SK-N-SH treated with all-trans-retinoic acid at 6 μM for 48 hours (cell line): ENCODE measurements around the gene KCTD18.

Experiments
- ATAC-seq: fragments of 200-7000 bp; cut with Tn5 transposase; 3 replicates; pipeline ENCODE4 v1.9.1; 2020; ENCODE audit warnings: mild to moderate bottlenecking, moderate library complexity
- ARNTL ChIP-seq: fragments of 450-650 bp; formaldehyde crosslinking; IDR thresholded peaks from 2 replicates; pipeline ENCODE4 v1.5.0; 2020; ENCODE audit warnings: low read depth, mild to moderate bottlenecking, moderate library complexity, borderline replicate concordance
- BACH2 ChIP-seq: fragments of 250-450 bp; sonication (Bioruptor Pico); IDR thresholded peaks from 2 replicates; pipeline ENCODE4 v1.9.0; 2021; ENCODE audit warnings: mild to moderate bottlenecking, borderline replicate concordance
- CSDC2 ChIP-seq: fragments of 250-450 bp; sonication (Bioruptor Pico); IDR thresholded peaks from 2 replicates; pipeline ENCODE4 v1.5.0; 2020; ENCODE audit warnings: mild to moderate bottlenecking, moderate library complexity
- ESRRG ChIP-seq: fragments of 250-450 bp; sonication (Bioruptor Pico); IDR thresholded peaks from 2 replicates; pipeline ENCODE4 v1.6.1; 2021; ENCODE audit warnings: mild to moderate bottlenecking
- GLIS3 ChIP-seq: fragments of 250-450 bp; sonication (Bioruptor Pico); IDR thresholded peaks from 2 replicates; pipeline ENCODE4 v1.5.0; 2020; ENCODE audit warnings: mild to moderate bottlenecking, moderate library complexity
- ISL1 ChIP-seq: fragments of 250-450 bp; sonication (Bioruptor Pico); IDR thresholded peaks from 2 replicates; pipeline ENCODE4 v2.1.2; 2022; ENCODE audit warnings: mild to moderate bottlenecking, moderate library complexity
- OSR1 ChIP-seq: fragments of 250-450 bp; sonication (Bioruptor Pico); IDR thresholded peaks from 2 replicates; pipeline ENCODE4 v1.8.0; 2022; ENCODE audit warnings: moderate library complexity, mild to moderate bottlenecking, inconsistent platforms
- POU6F1 ChIP-seq: fragments of 250-450 bp; sonication (Bioruptor Pico); IDR thresholded peaks from 2 replicates; pipeline ENCODE4 v1.8.0; 2021; ENCODE audit warnings: low read depth, mild to moderate bottlenecking, moderate library complexity, borderline replicate concordance
- PPARA ChIP-seq: fragments of 250-450 bp; sonication (Bioruptor Pico); IDR thresholded peaks from 2 replicates; pipeline ENCODE4 v1.5.0; 2020; ENCODE audit warnings: mild to moderate bottlenecking, borderline replicate concordance
- RARB ChIP-seq: fragments of 250-450 bp; sonication (Bioruptor Pico); IDR thresholded peaks from 2 replicates; pipeline ENCODE4 v1.8.0; 2021; ENCODE audit warnings: mild to moderate bottlenecking, moderate library complexity
- SNAI2 ChIP-seq: fragments of 250-450 bp; sonication (Bioruptor Pico); IDR thresholded peaks from 2 replicates; pipeline ENCODE4 v1.5.0; 2020; ENCODE audit warnings: mild to moderate bottlenecking, moderate library complexity
- TCF4 ChIP-seq: fragments of 250-450 bp; sonication (Bioruptor Pico); IDR thresholded peaks from 2 replicates; pipeline ENCODE4 v1.8.0; 2021; ENCODE audit warnings: mild to moderate bottlenecking, moderate library complexity, borderline replicate concordance
- TOX ChIP-seq: fragments of 250-450 bp; sonication (Bioruptor Pico); IDR thresholded peaks from 2 replicates; pipeline ENCODE4 v1.8.0; 2021; ENCODE audit warnings: mild to moderate bottlenecking, moderate library complexity, borderline replicate concordance
- ZC3H10 ChIP-seq: fragments of 250-450 bp; sonication (Bioruptor Pico); IDR thresholded peaks from 2 replicates; pipeline ENCODE4 v1.5.1; 2021; ENCODE audit warnings: mild to moderate bottlenecking, moderate library complexity
- ZFP3 ChIP-seq: fragments of 250-450 bp; sonication (Bioruptor Pico); IDR thresholded peaks from 2 replicates; pipeline ENCODE4 v1.5.0; 2020; ENCODE audit warnings: mild to moderate bottlenecking, moderate library complexity
- ZFP30 ChIP-seq: fragments of 450-650 bp; formaldehyde crosslinking; IDR thresholded peaks from 2 replicates; pipeline ENCODE4 v1.5.0; 2022; ENCODE audit warnings: mild to moderate bottlenecking, moderate library complexity
- ZNF70 ChIP-seq: fragments of 450-650 bp; formaldehyde crosslinking; IDR thresholded peaks from 2 replicates; pipeline ENCODE4 v1.5.0; 2020; ENCODE audit warnings: mild to moderate bottlenecking, moderate library complexity
- ZNF8 ChIP-seq: fragments of 450-650 bp; formaldehyde crosslinking; IDR thresholded peaks from 2 replicates; pipeline ENCODE4 v1.5.0; 2020; ENCODE audit warnings: mild to moderate bottlenecking, moderate library complexity
- TF ChIP-seq, protein P1 (sequence below): fragments of 250-450 bp; sonication (Bioruptor Pico); IDR thresholded peaks from 2 replicates; pipeline ENCODE4 v1.5.1; 2020; ENCODE audit warnings: low read depth, mild to moderate bottlenecking, moderate library complexity
- TF ChIP-seq, protein P2 (sequence below): fragments of 250-450 bp; sonication (Bioruptor Pico); IDR thresholded peaks from 2 replicates; pipeline ENCODE4 v1.5.0; 2020; ENCODE audit warnings: mild to moderate bottlenecking, moderate library complexity
- TF ChIP-seq, protein P3 (sequence below): fragments of 250-450 bp; sonication (Bioruptor Pico); IDR thresholded peaks from 2 replicates; pipeline ENCODE4 v1.5.1; 2021; ENCODE audit warnings: mild to moderate bottlenecking, moderate library complexity

Gene KCTD18

GRCh38 chr2:200470230-200470629 is 39.6 kb downstream of the KCTD18 start:
- no peak for ATAC-seq
- TF ChIP-seq OSR1 (no peak), CSDC2 (CRISPR knock-in tag) (no peak), PPARA (CRISPR knock-in tag) (no peak), RARB (CRISPR knock-in tag) (no peak), POU6F1 (CRISPR knock-in tag) (no peak), GLIS3 (CRISPR knock-in tag) (no peak), ZFP3 (CRISPR knock-in tag) (no peak), ZC3H10 (CRISPR knock-in tag) (no peak), BACH2 (CRISPR knock-in tag) (no peak), ISL1 (CRISPR knock-in tag) (no peak), ZFP30 (CRISPR knock-in tag) (no peak), TCF4 (CRISPR knock-in tag) (no peak), ZNF70 (CRISPR knock-in tag) (no peak), ZNF8 (no peak), ESRRG (CRISPR knock-in tag) (no peak)
- TF ChIP-seq, protein P1, sequence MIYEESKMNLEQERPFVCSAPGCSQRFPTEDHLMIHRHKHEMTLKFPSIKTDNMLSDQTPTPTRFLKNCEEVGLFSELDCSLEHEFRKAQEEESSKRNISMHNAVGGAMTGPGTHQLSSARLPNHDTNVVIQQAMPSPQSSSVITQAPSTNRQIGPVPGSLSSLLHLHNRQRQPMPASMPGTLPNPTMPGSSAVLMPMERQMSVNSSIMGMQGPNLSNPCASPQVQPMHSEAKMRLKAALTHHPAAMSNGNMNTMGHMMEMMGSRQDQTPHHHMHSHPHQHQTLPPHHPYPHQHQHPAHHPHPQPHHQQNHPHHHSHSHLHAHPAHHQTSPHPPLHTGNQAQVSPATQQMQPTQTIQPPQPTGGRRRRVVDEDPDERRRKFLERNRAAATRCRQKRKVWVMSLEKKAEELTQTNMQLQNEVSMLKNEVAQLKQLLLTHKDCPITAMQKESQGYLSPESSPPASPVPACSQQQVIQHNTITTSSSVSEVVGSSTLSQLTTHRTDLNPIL: no peak
- TF ChIP-seq, protein P2, sequence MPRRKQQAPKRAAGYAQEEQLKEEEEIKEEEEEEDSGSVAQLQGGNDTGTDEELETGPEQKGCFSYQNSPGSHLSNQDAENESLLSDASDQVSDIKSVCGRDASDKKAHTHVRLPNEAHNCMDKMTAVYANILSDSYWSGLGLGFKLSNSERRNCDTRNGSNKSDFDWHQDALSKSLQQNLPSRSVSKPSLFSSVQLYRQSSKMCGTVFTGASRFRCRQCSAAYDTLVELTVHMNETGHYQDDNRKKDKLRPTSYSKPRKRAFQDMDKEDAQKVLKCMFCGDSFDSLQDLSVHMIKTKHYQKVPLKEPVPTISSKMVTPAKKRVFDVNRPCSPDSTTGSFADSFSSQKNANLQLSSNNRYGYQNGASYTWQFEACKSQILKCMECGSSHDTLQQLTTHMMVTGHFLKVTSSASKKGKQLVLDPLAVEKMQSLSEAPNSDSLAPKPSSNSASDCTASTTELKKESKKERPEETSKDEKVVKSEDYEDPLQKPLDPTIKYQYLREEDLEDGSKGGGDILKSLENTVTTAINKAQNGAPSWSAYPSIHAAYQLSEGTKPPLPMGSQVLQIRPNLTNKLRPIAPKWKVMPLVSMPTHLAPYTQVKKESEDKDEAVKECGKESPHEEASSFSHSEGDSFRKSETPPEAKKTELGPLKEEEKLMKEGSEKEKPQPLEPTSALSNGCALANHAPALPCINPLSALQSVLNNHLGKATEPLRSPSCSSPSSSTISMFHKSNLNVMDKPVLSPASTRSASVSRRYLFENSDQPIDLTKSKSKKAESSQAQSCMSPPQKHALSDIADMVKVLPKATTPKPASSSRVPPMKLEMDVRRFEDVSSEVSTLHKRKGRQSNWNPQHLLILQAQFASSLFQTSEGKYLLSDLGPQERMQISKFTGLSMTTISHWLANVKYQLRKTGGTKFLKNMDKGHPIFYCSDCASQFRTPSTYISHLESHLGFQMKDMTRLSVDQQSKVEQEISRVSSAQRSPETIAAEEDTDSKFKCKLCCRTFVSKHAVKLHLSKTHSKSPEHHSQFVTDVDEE (CRISPR knock-in tag): no peak
- TF ChIP-seq, protein P3, sequence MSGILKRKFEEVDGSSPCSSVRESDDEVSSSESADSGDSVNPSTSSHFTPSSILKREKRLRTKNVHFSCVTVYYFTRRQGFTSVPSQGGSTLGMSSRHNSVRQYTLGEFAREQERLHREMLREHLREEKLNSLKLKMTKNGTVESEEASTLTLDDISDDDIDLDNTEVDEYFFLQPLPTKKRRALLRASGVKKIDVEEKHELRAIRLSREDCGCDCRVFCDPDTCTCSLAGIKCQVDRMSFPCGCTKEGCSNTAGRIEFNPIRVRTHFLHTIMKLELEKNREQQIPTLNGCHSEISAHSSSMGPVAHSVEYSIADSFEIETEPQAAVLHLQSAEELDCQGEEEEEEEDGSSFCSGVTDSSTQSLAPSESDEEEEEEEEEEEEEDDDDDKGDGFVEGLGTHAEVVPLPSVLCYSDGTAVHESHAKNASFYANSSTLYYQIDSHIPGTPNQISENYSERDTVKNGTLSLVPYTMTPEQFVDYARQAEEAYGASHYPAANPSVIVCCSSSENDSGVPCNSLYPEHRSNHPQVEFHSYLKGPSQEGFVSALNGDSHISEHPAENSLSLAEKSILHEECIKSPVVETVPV (CRISPR knock-in tag): no peak

DNA sequence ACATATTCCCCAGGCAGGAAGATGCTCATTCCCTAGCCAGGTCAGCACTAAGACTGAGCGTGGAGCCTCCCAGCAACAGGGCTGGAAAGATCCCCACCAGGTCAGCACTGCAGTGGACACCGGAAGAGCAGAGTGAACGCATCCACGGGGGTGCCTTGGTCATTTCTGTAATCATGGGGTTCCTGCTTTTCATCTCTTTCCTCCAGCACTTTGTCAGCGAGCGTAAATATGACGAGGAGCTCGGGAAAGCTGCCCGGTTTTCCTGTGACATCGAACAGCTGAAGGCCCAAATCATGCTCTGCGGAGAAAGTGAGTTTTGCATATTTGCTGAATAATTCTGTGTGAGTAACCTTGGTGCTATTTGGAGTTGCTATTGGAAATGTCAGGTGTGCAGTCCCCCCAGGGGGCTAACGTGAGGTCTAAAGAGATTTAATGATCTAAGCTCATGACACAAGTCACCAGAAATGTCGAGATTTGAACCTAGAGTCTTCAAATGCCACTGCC is 40.1 kb downstream of the KCTD18 start:
- no peak for ATAC-seq
- TF ChIP-seq ARNTL (no peak), CSDC2 (CRISPR knock-in tag) (no peak), PPARA (CRISPR knock-in tag) (no peak), TCF4 (CRISPR knock-in tag) (no peak), BACH2 (CRISPR knock-in tag) (no peak), POU6F1 (CRISPR knock-in tag) (no peak), ZFP3 (CRISPR knock-in tag) (no peak), ESRRG (CRISPR knock-in tag) (no peak), OSR1 (no peak), RARB (CRISPR knock-in tag) (no peak)

DNA sequence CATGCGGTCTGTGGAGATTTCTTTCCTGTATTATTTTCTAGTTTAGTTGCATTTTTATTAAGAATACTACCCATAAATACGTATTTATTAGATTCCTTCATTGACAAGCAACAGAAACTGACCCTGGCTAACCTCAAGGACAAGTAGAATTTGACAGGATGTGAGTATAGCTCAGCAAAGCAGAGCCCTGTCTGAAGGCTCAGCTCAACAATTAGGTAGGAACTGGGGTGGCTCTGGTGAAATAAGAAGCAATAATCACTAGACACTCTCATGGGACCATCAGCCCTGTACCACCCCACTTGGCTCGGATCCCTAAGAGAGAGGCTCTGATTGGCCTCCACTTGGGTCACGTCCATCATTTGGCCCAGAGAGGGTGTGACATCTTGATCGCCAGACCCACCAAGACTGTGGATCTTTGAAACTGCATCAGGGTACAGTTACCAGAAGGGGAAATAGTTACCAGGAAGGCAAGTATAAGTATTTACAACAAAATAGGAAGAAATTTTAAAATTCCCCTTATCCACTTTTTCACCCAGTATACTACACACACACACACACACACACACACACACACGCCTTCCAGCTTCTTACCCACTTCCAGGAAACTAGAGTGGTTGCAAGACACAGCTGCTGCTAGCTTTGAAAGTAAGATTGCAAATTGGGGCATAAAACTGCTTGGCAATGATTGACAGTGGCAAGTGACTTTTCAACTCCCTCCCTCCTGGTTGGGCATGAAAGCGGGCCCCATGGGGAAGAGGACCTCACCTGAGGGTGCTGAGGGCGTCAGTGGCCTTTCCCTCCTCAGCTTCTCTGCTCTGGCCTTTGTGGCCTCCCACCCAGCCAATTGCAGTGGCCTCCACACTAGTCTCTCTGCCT is 41.8 kb downstream of the KCTD18 start:
- no peak for ATAC-seq
- no peak for TF ChIP-seq TCF4 (CRISPR knock-in tag)
- TF ChIP-seq TOX (CRISPR knock-in tag): no peak
- no peak for TF ChIP-seq SNAI2 (CRISPR knock-in tag)
- TF ChIP-seq POU6F1 (CRISPR knock-in tag): no peak
- TF ChIP-seq ZNF70 (CRISPR knock-in tag): no peak
- no peak for TF ChIP-seq PPARA (CRISPR knock-in tag)
- TF ChIP-seq, protein P3 (CRISPR knock-in tag): no peak
